HUES6 (cell line): ENCODE measurements around the gene PLEKHA7.
A peak's percentile ranks its signal among the peaks of the same experiment; 100 is the strongest.

ENCODE experiments used
- H3K27ac ChIP-seq: 2 replicates; pipeline ENCODE4 v1.7.0; 2013; ENCODE audit warnings: low read depth, mild to moderate bottlenecking, low read length, inconsistent platforms
- H3K27me3 ChIP-seq: 2 replicates; pipeline ENCODE4 v1.6.1; 2013; ENCODE audit warnings: low read length; ENCODE audit not compliant: control insufficient read depth, insufficient read depth
- H3K36me3 ChIP-seq: 2 replicates; pipeline ENCODE4 v1.6.1; 2013; ENCODE audit warnings: low read length; ENCODE audit not compliant: control insufficient read depth, insufficient read depth
- H3K4me1 ChIP-seq: 2 replicates; pipeline ENCODE4 v1.6.1; 2013; ENCODE audit warnings: low read length; ENCODE audit not compliant: control insufficient read depth, insufficient read depth
- H3K4me3 ChIP-seq: 2 replicates; pipeline ENCODE4 v1.5.1; 2013; ENCODE audit warnings: low read depth, low read length
- H3K9ac ChIP-seq: one replicate; pipeline ENCODE4 v1.6.1; 2013; ENCODE audit warnings: mild to moderate bottlenecking, low read length
- H3K9me3 ChIP-seq: 2 replicates; pipeline ENCODE4 v1.6.1; 2013; ENCODE audit warnings: low read depth, low read length; ENCODE audit not compliant: control insufficient read depth, insufficient read depth

The PLEKHA7 gene

DNA sequence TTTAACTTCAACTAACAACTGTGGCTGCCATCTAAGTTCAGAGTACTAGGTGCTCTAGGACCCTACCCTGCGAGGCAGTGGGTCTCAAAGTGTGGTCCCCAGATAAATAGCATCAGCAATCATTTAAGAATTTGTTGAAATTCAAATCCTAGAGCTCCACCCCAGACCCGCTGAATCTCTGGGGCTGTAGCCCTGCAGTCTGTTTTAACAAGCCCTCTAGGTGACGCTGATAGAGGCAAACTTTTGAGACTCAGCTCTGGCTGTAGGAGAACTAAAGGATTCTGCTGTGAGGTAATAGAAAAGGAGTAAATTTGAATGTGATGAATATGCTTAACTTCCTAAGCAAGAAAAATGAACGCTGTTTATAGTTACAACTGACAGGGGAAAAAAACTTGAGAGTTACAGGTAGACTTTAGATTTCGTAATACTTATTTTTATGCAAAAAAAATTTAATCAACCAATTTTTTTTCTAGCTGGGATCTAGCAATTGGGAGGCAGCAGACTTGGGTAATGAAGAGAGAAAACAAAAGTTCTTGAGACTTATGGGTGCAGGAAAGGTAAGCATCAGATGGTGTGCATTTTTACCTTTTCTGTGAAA lies 270.0 kb downstream of the PLEKHA7 start:
- H3K36me3 ChIP-seq, result peaks cover 57% of the 10 kb centered on the region
- no peak overlapping the region for H3K27ac ChIP-seq
- H3K4me1 ChIP-seq, result peaks cover 4% of the 10 kb centered on the region
- no peaks in the 10 kb centered on the region for H3K27me3 ChIP-seq
- peaks cover 4% of the 10 kb centered on the region for H3K9me3 ChIP-seq
- H3K4me3 ChIP-seq, result no peak overlapping the region
- H3K9ac ChIP-seq, result no peak overlapping the region

- H3K9me3 ChIP-seq, result peaks cover 4% of the 10 kb centered on the region
- H3K27ac ChIP-seq, result no peak overlapping the region
- H3K9ac ChIP-seq, result no peak overlapping the region
- no peaks in the 10 kb centered on the region for H3K27me3 ChIP-seq
- H3K36me3 ChIP-seq, result peaks cover 50% of the 10 kb centered on the region
- H3K4me1 ChIP-seq, result peaks cover 4% of the 10 kb centered on the region
- H3K4me3 ChIP-seq, result no peak overlapping the region
These were observed 270.7 kb downstream of the PLEKHA7 start for GRCh38 chr11:16743478-16743877.

DNA sequence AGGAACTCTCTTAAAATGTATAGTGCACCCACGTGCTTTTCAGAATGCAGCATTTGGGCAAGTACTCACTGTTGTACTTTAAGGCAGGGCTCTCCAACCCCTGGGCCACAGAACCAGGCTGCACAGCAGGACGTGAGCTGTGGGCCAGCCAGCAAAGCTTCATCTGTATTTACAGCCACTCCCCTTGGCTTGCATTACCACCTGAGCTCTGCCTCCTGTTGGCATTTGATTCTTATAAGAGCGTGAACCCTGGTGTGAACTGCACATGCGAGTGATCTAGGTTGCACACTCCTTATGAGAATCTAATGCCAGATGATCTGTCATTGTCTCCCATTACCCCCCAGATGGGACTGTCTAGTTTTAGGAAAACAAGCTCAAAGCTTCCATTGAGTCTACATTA lies 272.7 kb downstream of the PLEKHA7 start:
- Histone ChIP-seq H3K36me3 (peaks cover 30% of the 10 kb centered on the region), H3K4me1 (peaks cover 4% of the 10 kb centered on the region), H3K9ac (no peak overlapping the region), H3K27ac (no peak overlapping the region), H3K4me3 (peak overlapping the region; percentile 28), H3K9me3 (peaks cover 4% of the 10 kb centered on the region), H3K27me3 (no peaks in the 10 kb centered on the region)

- Histone ChIP-seq H3K36me3 (peaks cover 9% of the 10 kb centered on the region; the same call in 1 of the 2 replicates), H3K9me3 (peaks cover 4% of the 10 kb centered on the region), H3K4me1 (peaks cover 4% of the 10 kb centered on the region), H3K4me3 (peak overlapping the region; percentile 85), H3K27ac (peak overlapping the region; percentile 98), H3K9ac (peak overlapping the region; percentile 99), H3K27me3 (no peaks in the 10 kb centered on the region)
These were observed 275.0 kb downstream of the PLEKHA7 start for GRCh38 chr11:16738947-16739815.

DNA sequence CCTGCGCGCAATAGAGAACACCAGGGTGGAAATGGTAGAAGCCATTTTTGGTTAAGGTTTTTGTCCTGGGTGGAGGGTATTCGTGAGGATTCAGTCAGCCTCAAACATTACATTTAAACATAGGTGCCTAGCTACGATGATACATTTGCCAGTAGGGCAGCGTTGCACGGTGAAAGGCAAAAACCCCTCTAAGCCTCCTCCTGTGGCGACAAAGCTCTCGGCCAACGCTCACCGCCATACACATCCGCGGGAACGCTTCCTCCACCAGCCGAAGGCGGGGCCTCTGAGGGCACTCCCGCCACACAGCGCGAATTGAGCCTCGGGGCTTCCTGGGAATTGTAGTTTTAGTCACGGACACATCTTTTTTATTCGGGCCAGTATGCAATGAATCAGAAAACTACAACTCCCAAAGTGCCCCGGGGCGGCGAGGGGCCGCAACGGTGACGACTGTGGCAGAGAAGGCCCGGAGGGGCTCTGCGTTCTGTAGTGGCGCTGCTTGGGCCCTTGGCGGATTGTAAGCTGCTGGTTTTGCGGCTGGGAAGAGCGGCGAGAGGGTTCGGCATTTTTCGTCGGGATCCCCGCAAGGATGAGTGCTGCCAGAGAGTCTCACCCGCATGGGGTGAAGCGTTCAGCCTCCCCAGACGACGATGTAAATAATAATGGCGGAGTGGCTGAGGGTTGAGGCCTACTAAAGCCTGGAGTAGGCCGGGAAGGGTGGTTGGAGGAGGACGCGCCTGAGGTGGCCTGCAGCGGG lies 275.8 kb downstream of the PLEKHA7 start, which contains the start of gene C11orf58:
Gene C11orf58 (plus strand): TSS at position 455 of the 754 bp plus-strand sequence. CDS start 132 bp downstream, at position 587.
- peak within 1 kb of the TSS; percentile 85 for H3K4me3 ChIP-seq
- no peaks in the 10 kb centered on the region for H3K27me3 ChIP-seq
- peak within 1 kb of the TSS; percentile 98 for H3K27ac ChIP-seq
- H3K36me3 ChIP-seq, result peaks cover 9% of the 10 kb centered on the region; the same call in 1 of the 2 replicates
- H3K4me1 ChIP-seq, result peaks cover 4% of the 10 kb centered on the region
- peak within 1 kb of the TSS; percentile 99 for H3K9ac ChIP-seq
- H3K9me3 ChIP-seq, result peaks cover 4% of the 10 kb centered on the region

DNA sequence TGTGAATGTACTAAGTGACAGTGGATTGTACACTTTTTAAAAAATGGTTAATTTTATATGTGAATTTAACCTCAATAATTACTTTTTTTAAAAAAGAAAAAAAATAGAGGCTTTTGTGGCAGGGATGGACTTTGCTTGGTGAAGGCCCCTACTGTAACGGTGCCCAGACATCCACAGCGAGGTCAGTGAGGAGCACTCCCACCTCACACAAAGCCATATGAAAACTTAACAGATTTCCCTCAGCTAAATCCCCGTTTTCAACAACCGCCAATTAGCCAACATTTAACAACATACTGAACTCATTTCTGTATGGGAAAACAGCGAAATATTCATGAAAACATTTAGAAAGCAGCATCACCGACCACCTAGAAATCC lies 276.4 kb downstream of the PLEKHA7 start:
- Histone ChIP-seq H3K4me3 (peak overlapping the region; percentile 85), H3K9me3 (peaks cover 4% of the 10 kb centered on the region), H3K27me3 (no peaks in the 10 kb centered on the region), H3K4me1 (peaks cover 4% of the 10 kb centered on the region), H3K9ac (peak overlapping the region; percentile 99), H3K27ac (peak overlapping the region; percentile 98), H3K36me3 (peaks cover 9% of the 10 kb centered on the region; the same call in 1 of the 2 replicates)
